H1 (cell line): ENCODE data around the gene TMEM165. TPM values are rescaled to one million over a fixed set of nuclear protein-coding genes. Genes with fewer than 3 reads are reported as not detected.

Source experiments
- polyA plus RNA-seq, 7 experiments: library from polyadenylated mRNA; depleted of rRNA in 3 of 7; stranded (reverse) in 5 of 7; unstranded in 2 of 7; fragments of >200 nt in 5 of 7; fragments of 200-250 nt in 2 of 7; gene quantifications; 1 replicate in 5 of 7; 2 replicates in 1 of 7; 4 replicates in 1 of 7; pipeline versions ENCODE4 v1.2.1 to v1.2.3, GENCODE V29; 2011 to 2013; ENCODE audit warnings: missing spikeins in 2 of 7, mixed read lengths in 2 of 7
- total RNA-seq: library from RNA; stranded (reverse); fragmentation: NEBNext Ultra II Directional; extraction: Animal tissue kit (Norgen Biotek cat#: 25700); gene quantifications from 2 replicates; pipeline ENCODE4 v1.2.1, GENCODE V29; 2021
- TF ChIP-seq, protein P1 (sequence below): IDR thresholded peaks from 2 replicates; pipeline ENCODE4 v1.6.1; 2011; ENCODE audit warnings: low read depth, mild to moderate bottlenecking, low read length; ENCODE audit not compliant: insufficient read depth

Gene TMEM165
- total and polyA plus RNA-seq, 2 of the 8 experiments (the other 6 are each of a cell fraction or from before 2014, with no cell fraction given): 85.5 to 125 TPM

DNA sequence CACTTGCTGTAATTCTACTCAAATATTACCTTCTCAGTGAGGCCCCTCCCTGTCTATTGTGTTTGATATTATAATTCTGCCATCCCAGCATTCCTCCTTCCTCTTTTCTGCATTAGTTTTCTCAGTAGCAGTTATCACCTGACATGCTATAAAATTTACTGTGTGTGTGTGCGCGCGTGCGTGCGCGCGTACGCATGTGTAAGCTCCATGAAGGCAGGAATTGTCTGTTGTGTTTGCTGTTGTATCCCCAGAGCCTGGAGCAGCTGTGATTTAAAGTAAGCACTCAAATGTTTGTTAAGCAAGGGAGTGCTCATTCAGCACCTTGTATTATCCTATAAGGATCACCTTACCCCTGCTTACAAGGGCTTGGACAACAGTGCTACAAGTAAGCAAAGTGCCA, 41.1 kb upstream of the TMEM165 start (continued):
- TF ChIP-seq, protein P1, sequence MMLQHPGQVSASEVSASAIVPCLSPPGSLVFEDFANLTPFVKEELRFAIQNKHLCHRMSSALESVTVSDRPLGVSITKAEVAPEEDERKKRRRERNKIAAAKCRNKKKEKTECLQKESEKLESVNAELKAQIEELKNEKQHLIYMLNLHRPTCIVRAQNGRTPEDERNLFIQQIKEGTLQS: no peak
